Keratinocyte (primary cell): ENCODE results near the gene TPST2.

Source experiments
- EZH2 ChIP-seq: IDR thresholded peaks from one replicate; pipeline ENCODE4 v1.6.1; 2012; ENCODE audit warnings: inconsistent platforms, mild to moderate bottlenecking, low read length, moderate library complexity
- TF ChIP-seq, protein P1 (sequence below), 3 experiments: IDR thresholded peaks in 1 of 3; conservative IDR thresholded peaks in 1 of 3; optimal IDR thresholded peaks in 1 of 3; 2 replicates in 2 of 3; 3 replicates in 1 of 3; pipeline versions ENCODE3 to v1.5.1; 2011; ENCODE audit warnings: low read length in 3 of 3, mild to moderate bottlenecking in 3 of 3, moderate library complexity in 2 of 3, control low read depth in 1 of 3, inconsistent platforms in 1 of 3; ENCODE audit not compliant: insufficient read depth in 2 of 3; ENCODE audit errors: extremely low read depth in 1 of 3

DNA sequence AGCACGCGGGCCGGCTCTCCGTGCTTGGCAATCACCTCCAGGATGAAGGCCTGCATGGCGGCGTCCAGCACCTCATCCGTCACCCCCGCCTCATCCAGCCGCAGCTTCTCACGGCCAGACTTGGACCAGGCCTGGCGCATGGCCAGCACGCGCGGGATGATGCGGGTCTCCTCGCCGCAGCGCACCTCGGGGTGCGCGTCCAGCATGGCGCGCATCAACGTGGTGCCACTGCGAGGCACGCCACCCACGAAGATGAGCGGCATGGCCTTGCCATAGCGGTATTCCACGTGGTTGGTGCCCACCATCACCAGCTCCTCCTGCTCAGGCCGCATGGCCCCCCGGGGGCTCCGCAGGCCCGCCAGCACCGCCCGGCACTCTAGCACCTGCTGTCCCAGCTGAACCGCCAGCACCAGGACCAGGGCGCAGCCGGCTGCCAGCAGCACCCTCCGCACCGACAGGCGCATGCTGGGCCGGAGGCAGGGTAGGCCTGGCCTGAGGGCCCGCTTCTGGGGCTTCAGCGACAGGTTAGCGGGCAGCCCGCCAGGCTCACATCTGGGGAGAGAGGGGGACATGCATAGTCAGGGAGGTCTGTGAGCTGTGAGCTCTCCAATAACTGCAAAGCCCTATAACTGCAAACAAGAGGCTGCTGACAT is 48.6 kb downstream of the TPST2 start:
- TF ChIP-seq EZH2 = no peak
- TF ChIP-seq, protein P1, sequence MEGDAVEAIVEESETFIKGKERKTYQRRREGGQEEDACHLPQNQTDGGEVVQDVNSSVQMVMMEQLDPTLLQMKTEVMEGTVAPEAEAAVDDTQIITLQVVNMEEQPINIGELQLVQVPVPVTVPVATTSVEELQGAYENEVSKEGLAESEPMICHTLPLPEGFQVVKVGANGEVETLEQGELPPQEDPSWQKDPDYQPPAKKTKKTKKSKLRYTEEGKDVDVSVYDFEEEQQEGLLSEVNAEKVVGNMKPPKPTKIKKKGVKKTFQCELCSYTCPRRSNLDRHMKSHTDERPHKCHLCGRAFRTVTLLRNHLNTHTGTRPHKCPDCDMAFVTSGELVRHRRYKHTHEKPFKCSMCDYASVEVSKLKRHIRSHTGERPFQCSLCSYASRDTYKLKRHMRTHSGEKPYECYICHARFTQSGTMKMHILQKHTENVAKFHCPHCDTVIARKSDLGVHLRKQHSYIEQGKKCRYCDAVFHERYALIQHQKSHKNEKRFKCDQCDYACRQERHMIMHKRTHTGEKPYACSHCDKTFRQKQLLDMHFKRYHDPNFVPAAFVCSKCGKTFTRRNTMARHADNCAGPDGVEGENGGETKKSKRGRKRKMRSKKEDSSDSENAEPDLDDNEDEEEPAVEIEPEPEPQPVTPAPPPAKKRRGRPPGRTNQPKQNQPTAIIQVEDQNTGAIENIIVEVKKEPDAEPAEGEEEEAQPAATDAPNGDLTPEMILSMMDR (optimal IDR thresholded peaks at IDR 0.05 in 1 of 3, IDR thresholded peaks at IDR 0.05 in 1 of 3, conservative IDR thresholded peaks at IDR 0.05 in 1 of 3; ENCODE audit: extremely low read depth in 1 of 3, insufficient read depth in 2 of 3, low read length in 3 of 3) = no peak
